BLaER1 treated with 17β-estradiol and CSF1 and Interleukin-3, amounts not matched to agents 10 nM and 100 nM (cell line): Measurements from ENCODE around the gene PALM.

Experiments
- H3K27ac ChIP-seq, 11 experiments: shearing (Covaris generic); formaldehyde crosslinking; 2 replicates each; pipeline ENCODE4 v1.8.1; 2022
- H3K27me3 ChIP-seq, 11 experiments: shearing (Covaris generic); formaldehyde crosslinking; 2 replicates each; pipeline ENCODE4 v1.8.1; 2022
- H3K36me3 ChIP-seq, 11 experiments: shearing (Covaris generic); formaldehyde crosslinking; 2 replicates each; pipeline ENCODE4 v1.8.1; 2022
- H3K4me1 ChIP-seq, 10 experiments: shearing (Covaris generic); formaldehyde crosslinking; 2 replicates each; pipeline ENCODE4 v1.8.1; 2022
- H3K4me2 ChIP-seq, 11 experiments: shearing (Covaris generic); formaldehyde crosslinking; 2 replicates each; pipeline ENCODE4 v1.8.1; 2022
- H3K4me3 ChIP-seq, 10 experiments: shearing (Covaris generic); formaldehyde crosslinking; 2 replicates each; pipeline ENCODE4 v1.8.1; 2022
- H3K9ac ChIP-seq, 11 experiments: shearing (Covaris generic); formaldehyde crosslinking; 2 replicates each; pipeline ENCODE4 v1.8.1; 2022
- H3K9me3 ChIP-seq, 11 experiments: shearing (Covaris generic); formaldehyde crosslinking; replicated peaks in 1 of 11; 2 replicates each; pipeline ENCODE4 v1.8.1; 2022
- H4K20me1 ChIP-seq, 11 experiments: shearing (Covaris generic); formaldehyde crosslinking; 2 replicates each; pipeline ENCODE4 v1.8.1; 2022
- Cebpa-rat ChIP-seq, 11 experiments: shearing (Covaris generic); IDR thresholded peaks; 2 replicates each; pipeline ENCODE4 v1.8.1; 2022

The PALM gene

GRCh38 chr19:677201-677600, 31.5 kb upstream of the PALM start:
- no peak overlapping the region for H3K4me2 ChIP-seq
- no peak overlapping the region for H3K9ac ChIP-seq
- TF ChIP-seq Cebpa-rat (IDR thresholded peaks at IDR 0.05), result no peak
- H3K27me3 ChIP-seq, result peaks cover 54 to 62% (median 57%) of the 10 kb centered on the region in 11 experiments
- H3K4me3 ChIP-seq, result no peak overlapping the region
- H3K36me3 ChIP-seq, result no peaks in the 10 kb centered on the region
- no peak overlapping the region for H3K27ac ChIP-seq
- peaks cover 13 to 40% (median 29%) of the 10 kb centered on the region in 10 experiments for H3K4me1 ChIP-seq
- peaks cover 11 to 43% (median 21%) of the 10 kb centered on the region in 11 experiments; a peak in 19 of 22 replicates for H4K20me1 ChIP-seq
- H3K9me3 ChIP-seq, result no peaks in the 10 kb centered on the region

GRCh38 chr19:677601-678436, 30.9 kb upstream of the PALM start:
- no peaks in the 10 kb centered on the region for H3K9me3 ChIP-seq
- H3K36me3 ChIP-seq, result no peaks in the 10 kb centered on the region
- TF ChIP-seq Cebpa-rat (IDR thresholded peaks at IDR 0.05), result no peak
- H3K27ac ChIP-seq, result no peak overlapping the region
- H3K9ac ChIP-seq, result no peak overlapping the region; a peak in 1 of 22 replicates
- H3K4me3 ChIP-seq, result no peak overlapping the region
- peaks cover 11 to 43% (median 21%) of the 10 kb centered on the region in 11 experiments; a peak in 19 of 22 replicates for H4K20me1 ChIP-seq
- H3K4me1 ChIP-seq, result peaks cover 13 to 40% (median 29%) of the 10 kb centered on the region in 10 experiments
- H3K4me2 ChIP-seq, result peak overlapping the region in 8 of 11 experiments; percentile 23 to 94 (median 44); a peak in 13 of 22 replicates
- H3K27me3 ChIP-seq, result peaks cover 54 to 62% (median 57%) of the 10 kb centered on the region in 11 experiments

- H3K36me3 ChIP-seq, result no peaks in the 10 kb centered on the region
- TF ChIP-seq Cebpa-rat (IDR thresholded peaks at IDR 0.05), result no peak
- peaks cover 53 to 56% (median 55%) of the 10 kb centered on the region in 11 experiments for H3K27me3 ChIP-seq
- peaks cover 11 to 43% (median 21%) of the 10 kb centered on the region in 11 experiments; a peak in 19 of 22 replicates for H4K20me1 ChIP-seq
- peaks cover 13 to 40% (median 29%) of the 10 kb centered on the region in 10 experiments for H3K4me1 ChIP-seq
- peak overlapping the region; percentile 80 to 98 (median 92); a peak in 16 of 22 replicates for H3K9ac ChIP-seq
- peak overlapping the region; percentile 77 to 97 (median 95) for H3K4me2 ChIP-seq
- H3K27ac ChIP-seq, result peak overlapping the region in 3 of 11 experiments; percentile 48 to 92 (median 92); a peak in 3 of 22 replicates
- H3K9me3 ChIP-seq, result no peaks in the 10 kb centered on the region
- peak overlapping the region; percentile 77 to 91 (median 86); a peak in 19 of 20 replicates for H3K4me3 ChIP-seq
Observed at GRCh38 chr19:678791-679388, 29.8 kb upstream of the PALM start.

GRCh38 chr19:679418-680286, 29.1 kb upstream of the PALM start:
- peak overlapping the region; percentile 77 to 97 (median 95) for H3K4me2 ChIP-seq
- H3K9me3 ChIP-seq, result no peaks in the 10 kb centered on the region
- H3K36me3 ChIP-seq, result no peaks in the 10 kb centered on the region
- peak overlapping the region; percentile 74 to 92 (median 91) for H3K27ac ChIP-seq
- no peak for TF ChIP-seq Cebpa-rat (IDR thresholded peaks at IDR 0.05)
- H3K27me3 ChIP-seq, result peaks cover 45 to 49% (median 48%) of the 10 kb centered on the region in 11 experiments
- H3K4me1 ChIP-seq, result peaks cover 13 to 40% (median 29%) of the 10 kb centered on the region in 10 experiments
- peaks cover 11 to 39% (median 21%) of the 10 kb centered on the region in 11 experiments; a peak in 19 of 22 replicates for H4K20me1 ChIP-seq
- H3K4me3 ChIP-seq, result peak overlapping the region; percentile 77 to 91 (median 86)
- peak overlapping the region; percentile 80 to 98 (median 92) for H3K9ac ChIP-seq

- Histone ChIP-seq H3K36me3 (no peaks in the 10 kb centered on the region), H3K27me3 (peaks cover 37 to 46% (median 44%) of the 10 kb centered on the region in 11 experiments), H3K9ac (peak overlapping the region; percentile 83 to 98 (median 92)), H3K4me1 (peaks cover 13 to 42% (median 34%) of the 10 kb centered on the region in 10 experiments), H4K20me1 (peaks cover 11 to 32% (median 21%) of the 10 kb centered on the region in 11 experiments; a peak in 19 of 22 replicates), H3K4me2 (peak overlapping the region; percentile 77 to 97 (median 95)), H3K4me3 (peak overlapping the region; percentile 77 to 91 (median 86)), H3K27ac (peak overlapping the region; percentile 86 to 94 (median 92)), H3K9me3 (no peaks in the 10 kb centered on the region)
- no peak for TF ChIP-seq Cebpa-rat (IDR thresholded peaks at IDR 0.05)
Observed at GRCh38 chr19:680287-681028, 28.3 kb upstream of the PALM start.

- Histone ChIP-seq H3K36me3 (no peaks in the 10 kb centered on the region), H3K9me3 (no peaks in the 10 kb centered on the region), H3K27ac (peak overlapping the region; percentile 78 to 94 (median 86); a peak in 21 of 22 replicates), H3K9ac (peak overlapping the region; percentile 75 to 86 (median 82); a peak in 21 of 22 replicates), H3K4me1 (peaks cover 13 to 41% (median 37%) of the 10 kb centered on the region in 10 experiments), H3K4me3 (peak overlapping the region; percentile 50 to 86 (median 58); a peak in 17 of 20 replicates), H3K4me2 (peak overlapping the region; percentile 55 to 87 (median 75)), H4K20me1 (peaks cover 11 to 26% (median 20%) of the 10 kb centered on the region in 11 experiments; a peak in 19 of 22 replicates), H3K27me3 (peaks cover 31 to 45% (median 41%) of the 10 kb centered on the region in 11 experiments)
- TF ChIP-seq Cebpa-rat (IDR thresholded peaks at IDR 0.05), result no peak
Observed at GRCh38 chr19:681029-682019, 27.4 kb upstream of the PALM start.
